Hindlimb muscle (tissue), 1 donor: Measurements from ENCODE around the gene ABCG4. TPM values are rescaled to one million over a fixed set of nuclear protein-coding genes. Genes with fewer than 3 reads are reported as not detected.
"Not testable (repeated sequence)": the region's sequence is repeated elsewhere in the genome, so short reads cannot be mapped to it uniquely, and the experiment has no call there.

Experiments used
- DNase-seq: peaks from one replicate; pipeline ENCODE4 v3.0.0-alpha.2; 2013
- polyA plus RNA-seq: library from polyadenylated mRNA; unstranded; fragments of 120-200 nt; gene quantifications from one replicate; pipeline ENCODE4 v1.2.1, GENCODE V29; 2013; ENCODE audit not compliant: insufficient read length

The ABCG4 gene
- polyA plus RNA-seq: 0.34 TPM

DNA sequence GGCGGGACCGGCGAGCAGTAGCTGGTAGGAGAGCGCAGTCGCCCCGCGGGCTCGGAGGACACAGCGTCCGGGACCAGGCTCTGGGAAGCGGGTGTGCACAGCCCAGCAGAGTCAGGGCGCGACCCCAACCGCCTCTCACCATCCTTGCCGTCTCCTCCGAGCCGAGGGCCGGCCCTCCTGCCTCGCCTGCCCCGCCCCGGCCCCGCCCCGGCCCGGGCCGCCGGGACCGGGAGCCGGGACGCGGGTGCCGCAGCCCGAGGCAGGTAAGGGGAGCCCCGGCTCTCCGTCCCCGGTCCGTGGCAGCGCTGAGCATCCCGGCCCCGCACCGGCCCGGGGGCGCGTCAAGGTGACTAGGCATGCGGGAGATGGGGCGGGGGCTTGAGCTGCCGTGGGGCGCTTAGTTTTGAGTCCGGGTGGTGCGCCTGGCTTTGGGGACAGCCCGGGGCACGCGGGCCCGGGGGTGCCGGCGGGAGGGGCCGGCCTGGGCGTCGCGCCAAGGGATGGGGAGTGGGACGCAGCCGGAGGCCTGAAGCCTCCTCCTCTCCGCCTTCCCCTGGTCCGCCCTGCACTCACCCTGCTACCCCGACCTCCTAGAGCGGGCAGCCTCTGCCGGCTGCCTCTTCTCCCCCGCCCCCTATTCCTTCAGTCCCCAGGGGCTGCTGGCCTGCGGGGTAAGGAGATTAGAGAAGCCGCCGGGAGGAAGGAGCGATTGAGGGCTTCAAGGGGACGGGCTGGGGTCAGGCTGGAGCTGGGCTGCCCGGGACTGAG, at the start of gene ABCG4:
TSS of gene ABCG4 (plus strand) at position 35 of the 768 bp plus-strand sequence. CDS start 914 bp downstream, outside the sequence.
- no peak for DNase-seq

DNA sequence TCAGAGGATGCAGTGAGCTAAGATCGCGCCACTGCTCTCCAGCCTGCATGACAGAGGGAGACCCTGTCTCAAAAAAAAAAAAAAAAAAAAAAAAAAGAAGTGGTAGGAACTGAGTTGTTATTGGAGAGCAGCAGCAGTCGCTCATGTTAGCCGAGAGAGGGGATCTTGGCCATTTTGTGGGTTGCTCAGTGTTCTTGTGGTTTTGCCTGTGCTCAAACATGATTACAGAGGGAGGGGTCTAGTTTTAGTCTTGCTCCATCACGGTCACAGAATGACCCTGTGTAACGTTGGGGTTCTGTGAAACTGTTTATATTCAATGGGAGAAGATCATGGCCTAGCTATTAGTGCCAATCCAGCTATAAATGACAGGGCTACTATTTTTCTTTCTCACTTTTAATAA, 49.1 kb upstream of the ABCG4 start:
- no peak for DNase-seq

DNA sequence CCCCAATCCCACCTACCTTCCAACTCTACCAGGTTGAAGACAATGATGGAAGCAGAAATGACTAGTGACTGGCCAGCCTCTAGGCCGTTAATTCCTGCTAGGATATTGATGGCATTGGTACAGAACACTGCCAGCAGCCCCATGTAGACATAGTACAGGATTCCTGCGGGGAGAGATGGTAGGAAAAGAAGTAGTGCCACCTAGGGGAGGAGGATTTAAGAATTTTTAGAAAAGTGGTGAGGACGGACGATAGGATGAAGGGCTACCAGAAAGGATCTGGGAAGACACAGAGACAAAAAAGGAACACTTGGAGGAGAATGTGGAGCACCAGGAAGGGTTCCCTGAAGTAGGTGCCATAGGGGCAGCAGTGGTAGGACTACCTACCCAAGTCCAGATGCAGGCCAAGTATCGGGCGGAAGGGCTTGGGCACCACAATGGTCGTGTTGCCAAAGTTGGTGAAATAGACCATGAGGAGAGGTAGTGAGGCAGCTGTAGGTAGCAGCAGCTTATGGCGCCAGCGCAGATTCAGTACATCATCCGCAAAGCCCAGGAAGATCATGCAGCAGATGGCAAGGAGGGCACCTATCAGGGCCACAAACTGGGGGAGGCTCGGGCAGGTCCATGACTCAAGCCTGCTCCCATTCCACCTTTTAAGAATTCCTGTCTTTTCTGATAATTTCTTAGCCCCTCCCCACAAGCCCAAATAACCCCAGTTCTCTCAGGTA, 48.4 kb upstream of the ABCG4 start:
- no peak for DNase-seq

DNA sequence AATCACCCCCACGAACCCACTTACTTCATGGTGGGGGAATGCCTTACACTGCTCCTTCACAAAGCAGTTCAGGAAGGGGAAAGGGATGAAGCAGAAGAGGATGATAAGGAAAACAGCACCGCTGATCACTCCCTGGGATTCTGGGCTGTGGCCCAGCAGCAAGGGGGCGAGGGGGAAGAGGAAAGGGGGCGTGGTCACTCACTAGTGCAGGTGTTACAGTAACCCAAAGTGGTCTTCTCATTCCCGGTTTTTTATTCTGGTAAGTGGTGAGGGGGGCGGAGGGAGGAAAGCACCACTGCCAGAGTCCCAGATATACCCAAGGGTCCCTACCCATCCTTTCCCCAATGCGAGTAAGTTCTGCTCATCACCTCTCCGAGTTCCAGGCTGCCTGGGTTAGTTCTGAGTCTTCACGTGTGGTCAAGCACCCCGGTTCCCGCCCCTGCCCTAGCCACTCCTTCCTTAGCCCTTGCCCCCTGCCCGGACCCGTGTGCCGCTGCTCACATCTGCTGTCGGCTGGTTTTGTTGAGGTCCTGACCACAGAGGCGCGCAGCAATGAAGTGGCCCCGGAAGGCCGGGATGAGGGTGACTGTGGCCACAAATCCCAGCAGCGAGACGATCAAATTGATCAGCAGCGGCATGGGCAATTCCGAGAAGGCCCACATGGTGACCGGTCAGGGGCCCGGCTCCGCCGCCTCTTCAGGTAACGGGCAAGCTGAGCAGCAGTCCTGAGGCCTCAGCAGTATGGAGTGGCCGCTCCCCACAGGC, 47.7 kb upstream of the ABCG4 start:
- no peak for DNase-seq

DNA sequence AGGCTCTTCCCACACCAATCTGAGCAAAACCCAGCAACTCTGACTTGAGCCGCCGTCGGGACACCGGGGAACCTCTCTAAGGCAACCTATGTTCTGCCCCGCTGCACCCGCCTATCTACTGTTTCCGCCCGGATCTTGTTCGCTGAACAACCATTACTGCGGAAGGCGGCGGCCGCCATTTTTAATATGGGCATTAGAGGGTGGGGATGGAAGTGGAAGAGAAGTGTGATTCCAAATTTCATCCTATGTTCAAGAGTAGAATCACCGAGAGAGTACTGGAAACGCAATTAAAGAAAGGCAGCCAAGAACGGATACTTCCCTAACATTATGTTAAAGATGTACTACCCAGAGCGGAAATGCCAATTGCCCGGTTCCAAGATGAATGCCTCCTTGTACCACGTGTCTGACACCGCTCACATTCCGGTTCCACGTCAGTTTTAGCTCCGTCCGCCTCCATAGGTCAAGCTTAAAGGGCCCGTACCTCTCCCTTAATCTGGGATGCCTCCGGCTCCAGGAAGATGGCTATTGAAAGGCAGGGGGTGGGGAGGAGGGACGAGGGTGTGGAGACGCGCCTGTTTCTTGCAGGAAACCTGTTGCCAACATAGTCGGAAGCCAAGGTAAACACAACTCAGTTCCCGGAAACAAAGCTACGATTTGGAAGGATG, 47.0 kb upstream of the ABCG4 start, which contains the start of gene DPAGT1:
TSS of gene DPAGT1 (minus strand) at position 95 of the 665 bp plus-strand sequence. CDS start 198 bp downstream, outside the sequence.
- DNase-seq: peak; percentile 93

DNA sequence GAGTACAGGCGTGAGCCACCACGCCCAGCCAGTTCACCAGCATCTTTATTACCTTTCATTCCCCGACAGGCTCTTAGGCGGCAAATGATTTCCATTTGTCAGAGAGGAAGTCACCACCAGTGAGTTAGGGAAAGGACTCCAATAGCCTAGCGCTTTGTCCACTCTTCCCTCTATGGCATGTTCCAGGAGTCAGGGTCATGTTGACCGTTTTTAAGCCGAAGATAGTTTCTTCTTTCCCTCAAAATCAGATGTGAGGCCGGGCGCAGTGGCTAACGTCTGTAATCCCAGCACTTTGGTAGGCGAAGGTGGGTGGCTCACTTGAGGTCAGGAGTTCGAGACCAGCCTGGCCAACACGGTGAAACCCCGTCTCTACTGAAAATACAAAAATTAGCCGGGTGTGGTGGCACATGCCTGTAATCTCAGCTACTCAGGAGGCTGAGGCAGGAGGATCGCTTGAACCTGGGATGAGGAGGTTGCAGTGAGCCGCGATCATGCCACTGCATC, 45.6 kb upstream of the ABCG4 start:
- DNase-seq: not testable (repeated sequence)

DNA sequence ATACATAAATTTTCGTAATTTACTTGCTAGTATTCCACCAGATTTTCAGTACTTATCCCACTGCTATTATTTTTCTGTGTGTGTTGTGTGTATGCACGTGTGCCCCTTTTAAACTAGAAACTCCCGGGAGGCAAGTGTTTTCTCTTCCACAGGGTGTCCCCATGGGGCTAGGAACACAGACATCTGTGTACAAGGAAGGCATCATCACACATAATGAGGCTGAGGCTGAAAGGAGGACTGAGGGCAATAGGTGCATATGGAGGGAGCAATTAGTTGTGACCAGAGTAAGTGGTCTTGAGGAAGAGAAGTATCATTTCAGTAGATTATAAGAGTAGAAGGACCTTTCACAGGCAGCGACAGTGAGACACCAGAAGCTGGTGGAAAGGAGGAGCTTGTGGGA, 45.1 kb upstream of the ABCG4 start:
- no peak for DNase-seq

DNA sequence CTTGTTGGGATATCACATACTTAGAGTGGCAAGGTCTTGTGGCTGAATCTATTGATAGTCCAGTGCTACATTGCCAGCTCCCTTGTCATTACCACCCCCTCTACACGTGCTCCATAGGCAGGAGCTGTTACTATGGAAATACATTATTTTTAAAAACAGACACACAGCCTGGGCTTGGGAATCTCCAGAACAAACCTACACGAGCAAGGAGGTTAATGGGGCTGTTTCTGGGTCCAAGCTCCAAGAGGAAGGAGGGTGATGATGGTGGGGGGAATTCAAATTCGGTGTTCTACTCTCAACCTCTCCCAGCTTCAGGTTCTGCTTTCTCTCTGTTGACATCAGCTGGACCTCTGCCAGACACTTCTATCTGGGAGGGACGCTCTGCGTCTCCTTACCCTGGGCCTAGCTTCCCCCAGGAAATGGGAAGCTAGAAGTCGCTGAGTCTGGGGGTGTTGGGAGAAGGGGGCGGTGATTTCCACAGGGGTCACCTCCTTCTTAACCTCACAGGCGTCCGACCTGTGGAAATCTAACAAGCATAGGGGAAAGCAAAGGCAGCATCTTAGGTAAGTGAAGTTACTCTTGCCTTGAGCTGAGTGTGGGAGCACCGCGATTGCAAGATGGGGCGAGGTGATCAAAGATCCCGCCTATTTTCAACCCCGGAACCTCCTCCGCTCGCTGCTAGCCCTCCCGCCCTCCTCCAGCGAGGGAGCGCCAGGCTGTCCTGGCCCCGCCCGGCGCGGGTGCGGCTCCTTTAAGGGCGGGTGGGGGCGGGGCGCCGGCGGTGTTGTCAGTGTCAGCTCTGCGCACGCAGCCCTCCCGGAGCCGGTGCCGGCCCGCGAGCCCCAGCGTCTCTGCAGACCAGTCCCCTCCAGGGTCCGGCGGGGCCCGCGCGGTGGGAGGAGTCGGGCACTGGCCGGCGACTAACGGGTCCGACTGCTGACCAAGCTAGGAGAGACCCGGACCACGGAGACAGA, 42.0 kb upstream of the ABCG4 start, which contains the start of gene C2CD2L:
TSS of gene C2CD2L (plus strand) at position 781 of the 974 bp plus-strand sequence. CDS start 398 bp downstream, outside the sequence.
- peak; percentile 92 for DNase-seq

DNA sequence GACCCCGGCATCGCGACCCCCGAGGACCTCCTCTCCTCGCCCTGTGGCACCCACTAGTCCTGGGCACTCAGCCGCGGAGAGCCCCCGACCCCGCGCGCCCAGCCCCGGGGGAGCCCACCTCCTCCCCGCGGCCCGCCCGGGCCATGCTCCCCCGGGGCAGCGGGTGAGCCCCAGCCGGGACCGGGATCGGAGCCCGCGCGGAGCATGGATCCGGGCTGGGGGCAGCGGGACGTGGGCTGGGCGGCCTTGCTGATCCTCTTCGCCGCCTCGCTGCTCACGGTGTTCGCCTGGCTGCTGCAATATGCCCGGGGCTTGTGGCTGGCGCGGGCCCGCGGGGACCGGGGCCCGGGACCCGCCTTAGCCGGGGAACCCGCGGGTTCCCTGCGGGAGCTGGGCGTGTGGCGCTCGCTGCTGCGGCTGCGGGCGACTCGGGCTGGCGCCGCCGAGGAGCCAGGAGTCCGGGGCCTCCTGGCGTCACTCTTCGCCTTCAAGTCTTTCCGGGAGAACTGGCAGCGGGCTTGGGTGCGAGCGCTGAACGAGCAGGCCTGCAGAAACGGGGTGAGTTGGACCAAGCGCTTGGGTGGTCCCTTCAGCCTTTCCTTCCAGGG, 41.2 kb upstream of the ABCG4 start:
- DNase-seq: no peak

DNA sequence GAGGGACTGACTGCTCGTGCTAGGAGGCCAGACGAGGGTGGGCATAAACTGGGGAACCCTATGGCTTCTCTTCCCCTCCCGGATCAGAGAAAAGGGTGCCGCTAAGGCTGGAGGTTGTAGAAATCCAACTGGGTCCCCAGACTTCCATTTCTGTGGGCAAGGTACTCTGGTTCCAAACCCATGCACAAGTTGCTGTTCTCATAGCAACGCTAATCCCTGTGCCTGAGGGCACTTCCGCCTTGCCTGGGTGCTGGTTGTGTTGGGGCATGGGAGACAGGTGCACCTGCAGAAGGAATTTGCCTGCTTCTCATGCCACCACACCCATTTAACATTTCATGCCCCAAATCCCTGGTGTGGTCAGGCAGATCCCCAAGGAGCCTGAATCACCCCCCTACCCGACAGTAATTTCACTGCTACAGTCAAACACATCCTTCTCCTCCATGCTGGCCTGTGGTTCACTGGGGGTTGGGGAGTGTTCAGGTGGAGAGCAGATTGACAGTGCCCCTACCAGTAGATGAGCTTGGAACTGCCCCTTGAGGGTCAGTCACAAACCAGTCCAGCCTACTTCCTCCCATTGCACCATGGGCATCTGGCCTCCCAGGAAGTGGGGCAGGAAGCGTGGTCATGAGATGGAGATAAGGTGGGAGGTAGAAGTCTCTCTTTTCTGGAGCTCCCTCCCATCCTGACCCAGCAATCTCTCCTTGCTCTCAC, 40.6 kb upstream of the ABCG4 start:
- no peak for DNase-seq

DNA sequence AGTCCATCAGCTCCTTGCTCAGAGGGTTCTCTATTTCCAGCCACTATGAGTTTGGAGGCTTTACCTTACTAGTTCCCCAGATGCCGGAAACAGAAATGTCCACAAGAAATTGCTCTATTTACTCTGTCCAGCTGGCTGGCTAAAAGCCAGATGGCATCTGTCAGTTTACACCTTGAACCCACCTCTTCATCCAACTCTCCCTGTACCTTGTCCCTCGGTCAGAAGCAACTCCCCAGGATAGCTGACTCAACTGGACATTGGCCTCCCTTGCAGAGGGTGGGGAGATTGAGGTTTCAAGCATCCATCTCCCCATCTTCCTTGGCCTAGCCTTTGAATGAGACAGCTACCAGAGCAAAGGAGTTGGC, 40.0 kb upstream of the ABCG4 start:
- no peak for DNase-seq

DNA sequence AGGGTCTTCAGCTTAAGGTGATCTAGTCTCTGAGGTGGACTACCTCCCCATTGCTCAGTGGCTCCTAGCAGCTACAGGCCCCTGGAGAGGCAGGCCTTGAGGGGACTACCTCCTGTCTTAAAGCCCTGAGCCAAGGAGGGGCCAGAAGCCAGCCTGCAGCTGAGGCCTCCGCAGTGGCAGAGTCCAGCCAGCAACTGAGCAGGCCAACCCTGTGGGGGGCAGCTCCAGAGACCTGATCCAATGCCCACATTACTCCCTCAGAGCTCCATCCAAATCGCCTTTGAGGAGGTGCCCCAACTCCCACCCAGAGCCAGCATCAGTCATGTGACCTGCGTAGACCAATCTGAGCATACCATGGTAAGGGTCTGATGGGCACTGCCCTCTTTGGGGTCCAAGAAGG, 39.0 kb upstream of the ABCG4 start:
- DNase-seq: no peak

DNA sequence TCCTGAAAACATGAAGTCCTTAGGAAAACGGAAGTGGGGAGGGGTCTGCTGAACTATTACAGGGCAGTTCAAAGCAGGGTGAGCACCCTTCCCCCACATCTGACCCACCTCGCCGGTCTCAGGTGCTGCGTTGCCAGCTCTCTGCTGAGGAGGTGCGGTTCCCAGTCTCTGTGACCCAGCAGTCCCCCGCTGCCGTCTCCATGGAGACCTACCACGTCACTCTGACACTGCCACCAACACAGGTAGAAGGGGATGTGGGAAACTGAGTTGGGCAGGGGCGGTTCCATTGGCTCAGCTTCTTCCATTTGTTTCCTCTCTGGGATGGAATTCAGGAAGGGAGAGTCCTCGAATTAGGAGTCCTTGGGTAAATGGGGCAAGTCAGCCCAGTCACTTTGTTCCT, 38.4 kb upstream of the ABCG4 start:
- DNase-seq: no peak

DNA sequence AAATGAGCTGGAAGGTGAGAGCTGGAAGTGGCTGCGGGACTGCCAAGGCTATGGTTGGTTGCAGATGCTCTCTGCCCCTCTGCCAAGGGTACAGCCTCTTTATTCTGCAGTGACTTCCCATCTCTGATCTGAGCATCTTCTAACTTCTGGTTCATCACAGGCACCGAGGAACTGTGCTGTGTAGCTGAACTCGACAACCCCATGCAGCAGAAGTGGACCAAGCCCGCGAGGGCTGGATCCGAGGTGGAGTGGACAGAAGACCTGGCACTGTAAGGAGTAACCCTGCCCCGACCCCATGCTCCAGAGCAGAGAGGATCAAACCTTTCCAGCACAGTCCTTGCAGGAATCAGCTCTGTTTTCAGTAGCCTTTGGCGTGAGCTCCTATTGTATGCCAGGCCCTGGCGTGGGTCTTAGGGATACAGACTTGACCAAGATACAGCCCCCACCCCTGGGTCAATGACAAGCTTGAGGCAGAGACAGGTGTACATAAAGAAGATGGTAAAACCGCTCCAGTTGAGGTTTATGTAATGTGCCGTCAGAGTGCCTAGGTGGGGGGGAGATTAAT, 37.4 kb upstream of the ABCG4 start:
- no peak for DNase-seq

DNA sequence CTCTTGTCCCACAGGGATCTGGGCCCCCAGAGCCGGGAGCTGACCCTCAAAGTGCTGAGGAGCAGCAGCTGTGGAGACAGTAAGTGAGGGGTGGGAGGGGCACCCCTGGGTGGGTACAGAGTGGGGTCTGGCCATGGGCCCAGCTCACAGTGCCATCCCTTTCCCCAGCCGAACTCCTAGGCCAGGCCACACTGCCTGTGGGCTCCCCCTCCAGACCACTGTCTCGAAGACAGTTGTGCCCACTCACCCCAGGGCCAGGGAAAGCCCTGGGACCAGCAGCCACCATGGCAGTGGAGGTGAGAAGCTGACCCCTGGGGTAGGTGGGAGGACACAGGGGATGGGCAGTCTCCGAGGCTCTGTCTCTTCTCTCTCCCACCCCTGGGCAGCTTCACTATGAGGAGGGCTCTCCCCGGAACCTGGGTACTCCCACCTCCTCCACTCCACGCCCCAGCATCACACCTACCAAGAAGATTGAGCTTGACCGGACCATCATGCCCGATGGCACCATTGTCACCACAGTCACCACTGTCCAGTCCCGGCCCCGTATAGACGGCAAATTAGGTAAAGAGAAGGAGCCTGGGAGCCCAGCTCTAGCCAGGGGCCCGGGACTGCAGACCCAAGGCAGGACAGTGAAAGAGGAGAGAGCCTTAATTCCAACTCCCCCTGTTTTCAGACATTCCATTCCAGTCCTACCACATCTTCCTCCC, 36.4 kb upstream of the ABCG4 start:
- no peak for DNase-seq

DNA sequence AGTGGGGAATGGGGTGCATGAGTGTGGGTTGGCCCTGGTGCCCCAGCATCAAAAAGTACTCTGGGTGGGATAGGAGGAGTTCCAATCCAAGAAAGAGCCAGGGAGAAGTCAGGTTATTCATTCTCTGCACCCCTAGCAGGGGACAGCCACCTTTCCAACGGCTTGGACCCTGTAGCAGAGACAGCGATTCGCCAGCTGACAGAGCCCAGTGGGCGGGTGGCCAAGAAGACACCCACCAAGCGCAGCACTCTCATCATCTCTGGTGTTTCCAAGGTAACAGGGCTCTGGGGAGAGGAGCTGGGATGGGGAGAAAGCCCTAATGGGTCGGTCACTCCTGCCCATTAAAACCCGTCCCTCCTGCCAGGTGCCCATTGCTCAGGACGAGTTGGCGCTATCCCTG, 35.1 kb upstream of the ABCG4 start:
- no peak for DNase-seq

DNA sequence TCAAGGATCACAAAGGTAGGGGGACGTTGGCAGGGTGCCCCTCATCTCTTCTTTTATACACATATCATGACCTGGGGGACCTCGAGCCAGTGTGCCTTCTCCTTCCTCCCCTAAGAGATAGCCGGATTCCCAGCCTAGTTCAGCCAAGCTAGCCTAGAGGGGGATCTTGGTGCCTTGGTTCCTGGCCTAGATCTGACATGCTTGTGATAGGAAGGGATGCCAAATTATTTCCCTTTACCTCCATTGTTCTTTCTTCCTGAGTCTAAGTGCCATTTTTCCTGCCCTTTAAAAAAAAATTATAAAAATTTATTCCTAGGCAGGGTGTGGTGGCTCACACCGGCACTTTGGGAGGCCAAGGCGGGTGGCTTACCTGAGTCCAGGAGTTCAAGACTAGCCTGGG, 34.5 kb upstream of the ABCG4 start:
- no peak for DNase-seq

DNA sequence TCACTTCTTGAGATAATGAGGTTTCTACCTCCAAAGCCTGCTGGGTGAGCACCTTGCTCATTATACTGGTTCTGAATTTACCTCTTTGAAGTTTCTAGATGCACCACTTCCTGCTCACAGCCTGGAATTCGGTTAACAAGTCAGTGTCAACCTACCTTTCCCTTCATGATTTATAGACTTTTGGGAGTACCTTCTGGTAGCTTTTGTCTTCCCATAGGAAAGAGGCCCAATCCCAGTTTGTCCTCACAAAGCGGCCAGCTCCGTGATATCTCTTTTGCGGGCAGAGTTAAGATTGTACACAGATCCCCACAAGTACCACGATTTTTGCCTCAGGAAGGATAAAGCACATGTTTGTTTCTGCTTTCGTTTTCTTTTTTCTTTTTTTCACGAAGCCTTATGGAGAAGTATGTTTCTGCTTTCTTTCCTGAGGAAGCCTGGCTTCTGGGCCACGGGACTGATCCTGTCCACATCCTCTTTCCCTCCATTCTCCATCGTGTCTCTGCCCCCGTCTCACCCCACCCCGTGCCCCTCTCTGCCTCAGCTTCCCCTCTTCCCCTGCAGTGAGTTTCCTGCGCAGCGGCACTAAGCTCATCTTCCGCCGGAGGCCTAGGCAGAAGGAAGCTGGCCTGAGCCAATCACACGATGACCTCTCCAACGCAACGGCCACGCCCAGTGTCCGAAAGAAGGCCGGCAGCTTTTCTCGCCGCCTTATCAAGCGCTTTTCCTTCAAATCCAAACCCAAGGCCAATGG, 33.2 kb upstream of the ABCG4 start:
- DNase-seq: no peak
